Endodermal cell (in vitro differentiated cells): ENCODE data around the gene GRM4. TPM values are rescaled to one million over a fixed set of nuclear protein-coding genes. Genes with fewer than 3 reads are reported as not detected.

Source experiments
- DNase-seq: peaks from one replicate; pipeline ENCODE4 v3.0.0-alpha.2; 2017
- H3K27ac ChIP-seq: 2 replicates; pipeline ENCODE4 v1.5.1; 2013; ENCODE audit warnings: mild to moderate bottlenecking, low read depth, low read length, moderate library complexity
- H3K27me3 ChIP-seq: 2 replicates; pipeline ENCODE4 v1.6.1; 2013; ENCODE audit warnings: mild to moderate bottlenecking, low read length, moderate library complexity; ENCODE audit not compliant: insufficient read depth, control insufficient read depth, poor library complexity, severe bottlenecking
- H3K36me3 ChIP-seq: 2 replicates; pipeline ENCODE4 v1.7.0; 2013; ENCODE audit warnings: mild to moderate bottlenecking, low read length, moderate library complexity; ENCODE audit not compliant: control insufficient read depth, insufficient read depth
- H3K4me1 ChIP-seq: one replicate; pipeline ENCODE4 v1.7.0; 2013; ENCODE audit warnings: low read length; ENCODE audit not compliant: control insufficient read depth, insufficient read depth
- H3K4me3 ChIP-seq: 2 replicates; pipeline ENCODE4 v1.5.1; 2013; ENCODE audit warnings: mild to moderate bottlenecking, low read length, moderate library complexity
- H3K9ac ChIP-seq: 2 replicates; pipeline ENCODE4 v1.6.1; 2013; ENCODE audit warnings: mild to moderate bottlenecking, low read length, moderate library complexity; ENCODE audit not compliant: poor library complexity, severe bottlenecking; ENCODE audit errors: extremely low read depth
- H3K9me3 ChIP-seq: 2 replicates; pipeline ENCODE4 v1.6.1; 2013; ENCODE audit warnings: mild to moderate bottlenecking, low read length, moderate library complexity; ENCODE audit not compliant: control insufficient read depth
- H3K27ac Mint-ChIP-seq: 2 replicates; pipeline ENCODE4 v1.8.0; 2020; ENCODE audit warnings: mixed read lengths
- H3K27me3 Mint-ChIP-seq: 2 replicates; pipeline ENCODE4 v1.8.0; 2021; ENCODE audit warnings: mild to moderate bottlenecking, mixed read lengths; ENCODE audit not compliant: insufficient read depth
- H3K36me3 Mint-ChIP-seq: 2 replicates; pipeline ENCODE4 v1.8.0; 2020; ENCODE audit warnings: low read depth, mixed read lengths
- H3K4me1 Mint-ChIP-seq: 2 replicates; pipeline ENCODE4 v1.8.0; 2020; ENCODE audit warnings: mixed read lengths
- H3K4me3 Mint-ChIP-seq: 2 replicates; pipeline ENCODE4 v1.8.0; 2020; ENCODE audit warnings: mild to moderate bottlenecking, moderate library complexity, mixed read lengths
- H3K9me3 Mint-ChIP-seq: 2 replicates; pipeline ENCODE4 v1.8.0; 2020; ENCODE audit warnings: mild to moderate bottlenecking, mixed read lengths
- CTCF ChIP-seq: fragments of 200-600 bp; sonication (generic); conservative IDR thresholded peaks from 2 replicates; pipeline ENCODE4 v1.5.0; 2021; ENCODE audit warnings: antibody characterized with exemption, mild to moderate bottlenecking
- WGBS, 2 experiments: methylation state at CpG; one replicate each; pipeline versions ENCODE4 v1.1.5 to v1.1.7; 2013; ENCODE audit warnings: missing lambda C conversion rate in 2 of 2, mixed read lengths in 1 of 2; ENCODE audit not compliant: insufficient coverage in 1 of 2, insufficient read length in 1 of 2; 5-methylcytosine and 5-hydroxymethylcytosine counted together
- total RNA-seq, 2 donors: library from RNA; stranded (reverse); fragmentation: NEBNext Ultra II Directional in 1 of 2; extraction: Animal tissue kit (Norgen Biotek cat#: 25700) in 1 of 2; gene quantifications; 2 replicates in 1 of 2; 3 replicates in 1 of 2; pipeline ENCODE4 v1.2.1, GENCODE V29; 2021

The GRM4 gene
- total RNA-seq, 2 donors from 2014 or later: 3.1 to 9.1 TPM

GRCh38 chr6:34079899-34080298 is 66.0 kb downstream of the GRM4 start:
- 87 to 92% methylated on average over 6 to 8 of the region's 8 CpGs for WGBS, 2 experiments
- Histone ChIP-seq H3K27me3 (no peaks in the 10 kb centered on the region), H3K4me1 (no peaks in the 10 kb centered on the region), H3K9me3 (no peaks in the 10 kb centered on the region), H3K36me3 (no peaks in the 10 kb centered on the region), H3K27ac (no peak overlapping the region), H3K9ac (no peak overlapping the region), H3K4me3 (no peak overlapping the region)
- Mint-ChIP-seq H3K4me3 (no peak overlapping the region), H3K36me3 (no peaks in the 10 kb centered on the region), H3K27ac (no peak overlapping the region), H3K27me3 (no peaks in the 10 kb centered on the region), H3K4me1 (no peaks in the 10 kb centered on the region), H3K9me3 (no peaks in the 10 kb centered on the region)
- no peak for TF ChIP-seq CTCF
- no peak for DNase-seq

- no peaks in the 10 kb centered on the region for H3K4me1 ChIP-seq
- H3K4me3 Mint-ChIP-seq: no peak overlapping the region
- TF ChIP-seq CTCF: no peak
Observed at GRCh38 chr6:34075906-34076305, 70.0 kb downstream of the GRM4 start.

GRCh38 chr6:34074064-34074742 is 71.7 kb downstream of the GRM4 start:
- Mint-ChIP-seq H3K4me1 (no peaks in the 10 kb centered on the region), H3K4me3 (no peak overlapping the region), H3K36me3 (no peaks in the 10 kb centered on the region), H3K27ac (no peak overlapping the region), H3K9me3 (no peaks in the 10 kb centered on the region), H3K27me3 (no peaks in the 10 kb centered on the region)
- Histone ChIP-seq H3K36me3 (no peaks in the 10 kb centered on the region), H3K9me3 (peaks cover 3% of the 10 kb centered on the region), H3K27me3 (no peaks in the 10 kb centered on the region), H3K4me3 (no peak overlapping the region), H3K9ac (no peak overlapping the region), H3K4me1 (no peaks in the 10 kb centered on the region), H3K27ac (no peak overlapping the region)
- 80 to 88% methylated on average over 9 to 22 of the region's 22 CpGs for WGBS, 2 experiments
- peak; percentile 80 for DNase-seq
- TF ChIP-seq CTCF: peak; percentile 70

More at GRCh38 chr6:34075906-34076305, 70.0 kb downstream of the GRM4 start:
- no peak overlapping the region for H3K4me3 ChIP-seq
- H3K36me3 ChIP-seq: no peaks in the 10 kb centered on the region
- H3K36me3 Mint-ChIP-seq: no peaks in the 10 kb centered on the region
- 89 to 91% methylated on average over 3 to 5 of the region's 6 CpGs for WGBS, 2 experiments
- no peaks in the 10 kb centered on the region for H3K4me1 Mint-ChIP-seq
- H3K9me3 ChIP-seq: peaks cover 3% of the 10 kb centered on the region
- no peak overlapping the region for H3K27ac ChIP-seq
- H3K9me3 Mint-ChIP-seq: no peaks in the 10 kb centered on the region
- DNase-seq: no peak
- no peaks in the 10 kb centered on the region for H3K27me3 Mint-ChIP-seq
- no peak overlapping the region for H3K9ac ChIP-seq
- H3K27ac Mint-ChIP-seq: no peak overlapping the region
- H3K27me3 ChIP-seq: no peaks in the 10 kb centered on the region
